Tibial nerve (tissue), 4 donors: ENCODE measurements around the gene RNF44. TPM values are rescaled to one million over a fixed set of nuclear protein-coding genes. Genes with fewer than 3 reads are reported as not detected.
A peak's percentile ranks its signal among the peaks of the same experiment; 100 is the strongest.

Source experiments
- DNase-seq, 2 donors: peaks; one replicate each; pipeline ENCODE4 v3.0.0-alpha.2; 2019; ENCODE audit warnings: low spot score in 2 of 2
- H3K27ac ChIP-seq, 4 donors: fragments of 200-600 bp; sonication (generic) in 3 of 4; one replicate each; pipeline ENCODE4 v1.5.1; 2017 to 2019; ENCODE audit warnings: mild to moderate bottlenecking in 1 of 4
- H3K27me3 ChIP-seq, 2 donors: fragments of 200-600 bp; sonication (generic) in 1 of 2; one replicate each; pipeline versions ENCODE4 v1.5.1 to v1.6.0; 2017 to 2019
- H3K36me3 ChIP-seq, 3 donors: fragments of 200-600 bp; sonication (generic); one replicate each; pipeline ENCODE4 v1.5.1; 2018 to 2019
- H3K4me1 ChIP-seq, 4 donors: fragments of 200-600 bp; sonication (generic) in 3 of 4; one replicate each; pipeline ENCODE4 v1.5.1; 2017 to 2019
- H3K4me3 ChIP-seq, 4 donors: fragments of 200-600 bp; sonication (generic) in 3 of 4; one replicate each; pipeline ENCODE4 v1.5.1; 2017 to 2019; ENCODE audit warnings: mild to moderate bottlenecking in 1 of 4, moderate library complexity in 1 of 4
- H3K9me3 ChIP-seq, 4 donors: fragments of 200-600 bp; sonication (generic) in 3 of 4; one replicate each; pipeline ENCODE4 v1.5.1; 2017 to 2019
- CTCF ChIP-seq, 5 experiments: fragments of 200-600 bp in 3 of 5; fragments of 450-650 bp in 2 of 5; sonication (generic) in 3 of 5; IDR thresholded peaks; one replicate each; pipeline ENCODE4 v1.5.1; 2016 to 2019; ENCODE audit warnings: antibody characterized with exemption in 5 of 5, mild to moderate bottlenecking in 3 of 5, moderate library complexity in 2 of 5
- EP300 ChIP-seq, 2 donors: sonication (generic); formaldehyde crosslinking; IDR thresholded peaks; one replicate each; pipeline ENCODE4 v1.6.1; 2017; ENCODE audit warnings: antibody characterized with exemption in 2 of 2, mild to moderate bottlenecking in 1 of 2
- POLR2A ChIP-seq, 2 donors: fragments of 450-650 bp; IDR thresholded peaks; one replicate each; pipeline ENCODE4 v1.6.1; 2017; ENCODE audit warnings: antibody characterized with exemption in 2 of 2, mild to moderate bottlenecking in 2 of 2, moderate library complexity in 2 of 2
- WGBS, 2 donors: methylation state at CpG; one replicate each; pipeline ENCODE4 v1.1.5; 2018; 5-methylcytosine and 5-hydroxymethylcytosine counted together
- total RNA-seq, 4 donors: library from RNA; depleted of rRNA; stranded (reverse); fragments of >200 nt; gene quantifications; one replicate each; pipeline ENCODE4 v1.1.0, GENCODE V29; 2016

The RNF44 gene
- total RNA-seq, 4 donors from 2014 or later = 11.1 to 28.5 (median 21.8) TPM

GRCh38 chr5:176535101-176535663 lies 2.0 kb downstream of the RNF44 start:
- H3K27me3 ChIP-seq = no peaks in the 10 kb centered on the region
- peak overlapping the region; percentile 70 to 99 (median 94) for H3K4me3 ChIP-seq
- peak overlapping the region; percentile 88 to 99 (median 98) for H3K27ac ChIP-seq
- peaks cover 3 to 68% (median 56%) of the 10 kb centered on the region in 4 donors for H3K4me1 ChIP-seq
- no peak for DNase-seq
- 45% methylated on average over 8 to 11 of the region's 11 CpGs for WGBS, 2 donors
- H3K36me3 ChIP-seq = peaks cover 0 to 18% (median 8%) of the 10 kb centered on the region in 3 donors
- peak in 1 of 2 donors; percentile 49 for TF ChIP-seq EP300 (IDR thresholded peaks at IDR 0.05)
- TF ChIP-seq POLR2A (IDR thresholded peaks at IDR 0.05) = no peak
- no peak for TF ChIP-seq CTCF (IDR thresholded peaks at IDR 0.05)
- no peaks in the 10 kb centered on the region for H3K9me3 ChIP-seq

GRCh38 chr5:176534640-176535039 lies 2.6 kb downstream of the RNF44 start:
- TF ChIP-seq POLR2A (IDR thresholded peaks at IDR 0.05) (no peak), EP300 (IDR thresholded peaks at IDR 0.05) (no peak)
- Histone ChIP-seq H3K36me3 (peaks cover 0 to 24% (median 10%) of the 10 kb centered on the region in 3 donors), H3K4me3 (peak overlapping the region in 1 of 4 donors; percentile 90), H3K27me3 (no peaks in the 10 kb centered on the region), H3K4me1 (peaks cover 3 to 72% (median 57%) of the 10 kb centered on the region in 4 donors), H3K27ac (peak overlapping the region in 3 of 4 donors; percentile 98 to 99 (median 98)), H3K9me3 (no peaks in the 10 kb centered on the region)
- DNase-seq = no peak
- WGBS, 2 donors = 59 to 67% methylated on average over 4 of the region's 4 CpGs

- peaks cover 3 to 78% (median 60%) of the 10 kb centered on the region in 4 donors for H3K4me1 ChIP-seq
- no peak for DNase-seq
- H3K9me3 ChIP-seq = no peaks in the 10 kb centered on the region
- H3K4me3 ChIP-seq = peak overlapping the region in 1 of 4 donors; percentile 13
- peak overlapping the region in 3 of 4 donors; percentile 98 to 99 (median 98) for H3K27ac ChIP-seq
- WGBS, 2 donors = 14 to 17% methylated on average over 9 to 10 of the region's 10 CpGs
- H3K27me3 ChIP-seq = no peaks in the 10 kb centered on the region
- H3K36me3 ChIP-seq = peaks cover 0 to 30% (median 15%) of the 10 kb centered on the region in 3 donors
- TF ChIP-seq EP300 (IDR thresholded peaks at IDR 0.05) = no peak
- TF ChIP-seq POLR2A (IDR thresholded peaks at IDR 0.05) = no peak
- no peak for TF ChIP-seq CTCF (IDR thresholded peaks at IDR 0.05)
Measured at GRCh38 chr5:176533894-176534611, 3.1 kb downstream of the RNF44 start.

GRCh38 chr5:176533390-176533789 lies 3.8 kb downstream of the RNF44 start:
- Histone ChIP-seq H3K9me3 (no peaks in the 10 kb centered on the region), H3K36me3 (peaks cover 0 to 36% (median 20%) of the 10 kb centered on the region in 3 donors), H3K27me3 (no peaks in the 10 kb centered on the region), H3K4me1 (peaks cover 3 to 80% (median 63%) of the 10 kb centered on the region in 4 donors), H3K4me3 (peak overlapping the region in 2 of 4 donors; percentile 6 to 13), H3K27ac (peak overlapping the region in 3 of 4 donors; percentile 98 to 99 (median 98))
- DNase-seq = no peak
- TF ChIP-seq POLR2A (IDR thresholded peaks at IDR 0.05) = no peak
- TF ChIP-seq EP300 (IDR thresholded peaks at IDR 0.05) = no peak
- no peak for TF ChIP-seq CTCF (IDR thresholded peaks at IDR 0.05)
- 21% methylated on average over 8 of the region's 8 CpGs for WGBS, 2 donors

GRCh38 chr5:176532795-176533194 lies 4.4 kb downstream of the RNF44 start:
- WGBS, 2 donors = 88 to 94% methylated on average over 6 to 8 of the region's 9 CpGs
- Histone ChIP-seq H3K27me3 (no peaks in the 10 kb centered on the region), H3K27ac (peak overlapping the region in 3 of 4 donors; percentile 98 to 99 (median 98)), H3K4me3 (no peak overlapping the region), H3K9me3 (no peaks in the 10 kb centered on the region), H3K4me1 (peaks cover 3 to 82% (median 59%) of the 10 kb centered on the region in 4 donors), H3K36me3 (peaks cover 0 to 42% (median 22%) of the 10 kb centered on the region in 3 donors)
- DNase-seq = no peak
- TF ChIP-seq EP300 (IDR thresholded peaks at IDR 0.05) = no peak
